ENCODE data around the gene N4BP3.

- TF ChIP-seq CTCF (conservative IDR thresholded peaks at IDR 0.05; ENCODE audit: low read depth, low read length) (no peak), RAD21 (IDR thresholded peaks at IDR 0.05; ENCODE audit: low read length) (no peak), POLR2A (IDR thresholded peaks at IDR 0.05; ENCODE audit: low read depth, low read length) (no peak), FOS (IDR thresholded peaks at IDR 0.05; ENCODE audit: low read depth, low read length) (no peak), MAFK (IDR thresholded peaks at IDR 0.05; ENCODE audit: low read depth, low read length) (no peak), USF2 (IDR thresholded peaks at IDR 0.05; ENCODE audit: low read depth, low read length) (no peak), ELK1 (IDR thresholded peaks at IDR 0.05; ENCODE audit: borderline replicate concordance, low read depth, low read length) (no peak), SMC3 (IDR thresholded peaks at IDR 0.05; ENCODE audit: low read depth, low read length) (no peak)
Observed at GRCh38 chr5:178078197-178079010, 34.9 kb upstream of the N4BP3 start.

Measured in IMR-90 (cell line).